Heart left ventricle (tissue), 16 donors: ENCODE data around the gene SERPINE1. TPM values are rescaled to one million over a fixed set of nuclear protein-coding genes. Genes with fewer than 3 reads are reported as not detected.

Experiments
- ATAC-seq, 4 donors: fragments of 200-7000 bp; cut with Tn5 transposase; one replicate each; pipeline ENCODE4 v1.9.1; 2020 to 2022; ENCODE audit warnings: moderate library complexity in 4 of 4, mild to moderate bottlenecking in 3 of 4, moderate number of reproducible peaks in 1 of 4
- DNase-seq, 5 donors: peaks; one replicate each; pipeline ENCODE4 v3.0.0-alpha.2; 2020
- H3K27ac ChIP-seq, 12 donors: fragments of 200-600 bp; sonication (generic) in 4 of 12; one replicate each; pipeline versions ENCODE4 v1.5.0 to v1.8.0; 2016 to 2022; ENCODE audit warnings: mild to moderate bottlenecking in 2 of 12
- H3K27me3 ChIP-seq, 9 donors: fragments of 200-600 bp; sonication (generic) in 2 of 9; one replicate each; pipeline versions ENCODE4 v1.5.1 to v1.8.0; 2016 to 2022; ENCODE audit warnings: mild to moderate bottlenecking in 3 of 9
- H3K36me3 ChIP-seq, 9 donors: fragments of 200-600 bp; sonication (generic) in 2 of 9; one replicate each; pipeline versions ENCODE4 v1.5.0 to v1.8.0; 2018 to 2022; ENCODE audit warnings: mild to moderate bottlenecking in 2 of 9
- H3K4me1 ChIP-seq, 12 donors: fragments of 200-600 bp; sonication (generic) in 4 of 12; one replicate each; pipeline versions ENCODE4 v1.5.0 to v1.8.0; 2016 to 2022; ENCODE audit warnings: mild to moderate bottlenecking in 3 of 12
- H3K4me3 ChIP-seq, 12 donors: fragments of 200-600 bp; sonication (generic) in 4 of 12; one replicate each; pipeline versions ENCODE4 v1.5.0 to v1.8.0; 2017 to 2022; ENCODE audit warnings: mild to moderate bottlenecking in 9 of 12, moderate library complexity in 4 of 12
- H3K9me3 ChIP-seq, 12 donors: fragments of 200-600 bp; sonication (generic) in 4 of 12; one replicate each; pipeline versions ENCODE4 v1.5.0 to v1.8.0; 2016 to 2022; ENCODE audit warnings: mild to moderate bottlenecking in 1 of 12
- CTCF ChIP-seq, 12 donors: fragments of 200-600 bp; sonication (generic) in 4 of 12; IDR thresholded peaks; one replicate each; pipeline versions ENCODE4 v1.5.0 to v1.8.0; 2018 to 2022; ENCODE audit warnings: antibody characterized with exemption in 12 of 12, mild to moderate bottlenecking in 5 of 12
- POLR2A ChIP-seq, 2 donors: fragments of 450-650 bp; IDR thresholded peaks; one replicate each; pipeline ENCODE4 v1.6.1; 2017; ENCODE audit warnings: antibody characterized with exemption in 2 of 2, mild to moderate bottlenecking in 2 of 2, moderate library complexity in 2 of 2
- WGBS, 4 donors: extraction: QIAGEN DNeasy Blood & Tissue Kit in 2 of 4; methylation state at CpG; one replicate each; pipeline versions ENCODE4 v1.1.5 to v1.1.7; 2013 to 2018; 5-methylcytosine and 5-hydroxymethylcytosine counted together
- intact Hi-C, 10 donors: fragments of 100-400 bp; cut with DNase I; formaldehyde crosslinking; loops; one replicate each; pipeline versions ENCODE4 v1.11.1 to v1.14.2; 2022
- polyA plus RNA-seq, 2 donors: library from polyadenylated mRNA; stranded (reverse); fragments of 200-250 nt; gene quantifications; one replicate each; pipeline ENCODE4 v1.2.3, GENCODE V29; 2013
- total RNA-seq, 9 donors: library from RNA; depleted of rRNA in 2 of 9; stranded (reverse); fragments of >200 nt in 2 of 9; fragmentation: NEBNext Ultra II Directional in 3 of 9; extraction: Animal tissue kit (Norgen Biotek cat#: 25700) in 3 of 9; gene quantifications; one replicate each; pipeline versions ENCODE4 v1.1.0 to v1.2.4, GENCODE V29; 2016 to 2023
- donor health status: ischemic (EF 13 %, LVEDD 7.1; RV severe dilation, severe dysfunction).
- donor health status: healthy with polysubstance abuse.
- donor health status: DM: no; HTN: yes; CAD: no.
- donor health status: DM: no; HTN: no; CAD: no.
- donor health status: ischemic (EF 25% LVEDD 6.9; RV normal size, moderate dysfunction).
- donor health status: ischemic (EF 25% LVEDD 5.7; RV mildly dilated, moderate dysfunction).
- donor health status: healthy.
- donor health status: DM: yes; HTN: yes; CAD: no.
- donor health status: ischemic (EF 35%, LVEDD 5.7; RV mildly dilated, moderate dysfunction).
- donor health status: nonischemic (EF 11% LVEDD 7.7; RV severe dilation, severe dysfunction).
- donor health status: DM: yes; HTN: yes; CAD: no.
- donor health status: PGD.
- donor health status: ischemic (EF 29% LVEDD 5.4; RV normal size, mild dysfunction).
- donor health status: nonischemic (EF 23%, LVEDD 6.1; RV moderate dilation, normal function).

Gene SERPINE1
- total and polyA plus RNA-seq, 11 donors: 1.3 to 595 (median 13.9) TPM

GRCh38 chr7:101169110-101169837 lies 42.4 kb downstream of the SERPINE1 start:
- intact Hi-C loops: loop anchor here in 2 of 10 donors (2.0 kb wide), 2 partner anchors 24 to 72 kb away; no protein-coding TSS in a partner anchor
- Histone ChIP-seq H3K27ac (no peak overlapping the region), H3K27me3 (peaks cover 69 to 100% (median 96%) of the 10 kb centered on the region in 9 donors), H3K4me1 (peaks cover 0 to 60% (median 37%) of the 10 kb centered on the region in 12 donors), H3K9me3 (no peaks in the 10 kb centered on the region), H3K36me3 (no peaks in the 10 kb centered on the region), H3K4me3 (no peak overlapping the region)
- DNase-seq (no peak), ATAC-seq (no peak)
- WGBS, 4 donors: 2 to 4% (median 2%) methylated on average over 18 of the region's 18 CpGs
- TF ChIP-seq CTCF (IDR thresholded peaks at IDR 0.05) (no peak), POLR2A (IDR thresholded peaks at IDR 0.05) (no peak)

GRCh38 chr7:101169838-101170551 lies 43.1 kb downstream of the SERPINE1 start:
- Histone ChIP-seq H3K27me3 (peaks cover 71 to 100% (median 96%) of the 10 kb centered on the region in 9 donors), H3K4me1 (peaks cover 0 to 55% (median 32%) of the 10 kb centered on the region in 12 donors), H3K4me3 (no peak overlapping the region), H3K27ac (no peak overlapping the region), H3K36me3 (no peaks in the 10 kb centered on the region), H3K9me3 (no peaks in the 10 kb centered on the region)
- TF ChIP-seq CTCF (IDR thresholded peaks at IDR 0.05) (peak; percentile 77 to 88 (median 83)), POLR2A (IDR thresholded peaks at IDR 0.05) (no peak)
- intact Hi-C loops: loop anchor here in 2 of 10 donors (2.0 kb wide), 2 partner anchors 25 to 73 kb away; no protein-coding TSS in a partner anchor
- DNase-seq: peak; percentile 51 to 86 (median 71)
- WGBS, 4 donors: 1 to 4% (median 2%) methylated on average over 22 to 33 of the region's 33 CpGs
- peak in 3 of 4 donors; percentile 12 to 51 (median 41) for ATAC-seq

GRCh38 chr7:101170617-101171441 lies 43.9 kb downstream of the SERPINE1 start:
- DNase-seq: no peak
- intact Hi-C loops: no loop called here
- H3K27ac ChIP-seq: no peak overlapping the region
- peaks cover 0 to 47% (median 25%) of the 10 kb centered on the region in 12 donors for H3K4me1 ChIP-seq
- H3K9me3 ChIP-seq: no peaks in the 10 kb centered on the region
- no peak for ATAC-seq
- no peak overlapping the region for H3K4me3 ChIP-seq
- no peaks in the 10 kb centered on the region for H3K36me3 ChIP-seq
- no peak for TF ChIP-seq CTCF (IDR thresholded peaks at IDR 0.05)
- no peak for TF ChIP-seq POLR2A (IDR thresholded peaks at IDR 0.05)
- H3K27me3 ChIP-seq: peaks cover 69 to 100% (median 98%) of the 10 kb centered on the region in 9 donors
- 4 to 7% (median 5%) methylated on average over 15 to 17 of the region's 17 CpGs for WGBS, 4 donors
